ENCODE data around the gene ITK.
A peak's percentile ranks its signal among the peaks of the same experiment; 100 is the strongest.

Gene ITK

GRCh38 chr5:157180374-157181264 is at the start of gene ITK:
Gene ITK, plus strand, starts transcription at chr5:157180840. Its CDS starts 138 bp downstream, at chr5:157180978.
- DNase-seq (ENCODE audit: low spot score), result no peak

GRCh38 chr5:157130925-157131324 is 49.7 kb upstream of the ITK start:
- DNase-seq (ENCODE audit: low spot score), result no peak

GRCh38 chr5:157132281-157132612 is 48.4 kb upstream of the ITK start:
- no peak for DNase-seq (ENCODE audit: low spot score)

- no peak for DNase-seq (ENCODE audit: low spot score)
These were observed 42.9 kb upstream of the ITK start for GRCh38 chr5:157137691-157138090.

GRCh38 chr5:157142317-157143126 is 38.1 kb upstream of the ITK start, which contains the start of gene MED7:
Gene MED7, minus strand, starts transcription at chr5:157142865. Its CDS starts 3,434 bp downstream, at chr5:157139431.
- DNase-seq (ENCODE audit: low spot score), result peak; percentile 98

- no peak for DNase-seq (ENCODE audit: low spot score)
These were observed 37.3 kb upstream of the ITK start for GRCh38 chr5:157143127-157143971.

GRCh38 chr5:157148734-157149615 is 31.7 kb upstream of the ITK start:
- DNase-seq (ENCODE audit: low spot score), result peak; percentile 82

GRCh38 chr5:157150995-157151394 is 29.6 kb upstream of the ITK start:
- DNase-seq (ENCODE audit: low spot score), result no peak

- no peak for DNase-seq (ENCODE audit: low spot score)
These were observed 25.3 kb upstream of the ITK start for GRCh38 chr5:157155297-157155696.

- no peak for DNase-seq (ENCODE audit: low spot score)
These were observed 23.2 kb upstream of the ITK start for GRCh38 chr5:157157293-157157891.

- DNase-seq (ENCODE audit: low spot score), result no peak
These were observed 21.4 kb upstream of the ITK start for GRCh38 chr5:157159209-157159751.

- no peak for DNase-seq (ENCODE audit: low spot score)
These were observed 20.6 kb upstream of the ITK start for GRCh38 chr5:157160001-157160400.

- DNase-seq (ENCODE audit: low spot score), result no peak
These were observed 18.6 kb upstream of the ITK start for GRCh38 chr5:157161996-157162395.

- DNase-seq (ENCODE audit: low spot score), result no peak
These were observed 17.6 kb upstream of the ITK start for GRCh38 chr5:157162919-157163510.

- DNase-seq (ENCODE audit: low spot score), result no peak
These were observed 16.1 kb upstream of the ITK start for GRCh38 chr5:157164521-157164920.

- DNase-seq (ENCODE audit: low spot score), result no peak
These were observed 15.4 kb upstream of the ITK start for GRCh38 chr5:157165261-157165660.

- DNase-seq (ENCODE audit: low spot score), result no peak
These were observed 15.0 kb upstream of the ITK start for GRCh38 chr5:157165668-157166067.

- DNase-seq (ENCODE audit: low spot score), result no peak
These were observed 14.1 kb upstream of the ITK start, which contains the start of gene GARIN3 for GRCh38 chr5:157166214-157167213. Gene GARIN3, minus strand, starts transcription at chr5:157166264. Its CDS starts 96 bp downstream, at chr5:157166168.

GRCh38 chr5:157167214-157167621 is 13.4 kb upstream of the ITK start:
- no peak for DNase-seq (ENCODE audit: low spot score)
